Measurements from ENCODE around the gene SPACA6.

Gene SPACA6

DNA sequence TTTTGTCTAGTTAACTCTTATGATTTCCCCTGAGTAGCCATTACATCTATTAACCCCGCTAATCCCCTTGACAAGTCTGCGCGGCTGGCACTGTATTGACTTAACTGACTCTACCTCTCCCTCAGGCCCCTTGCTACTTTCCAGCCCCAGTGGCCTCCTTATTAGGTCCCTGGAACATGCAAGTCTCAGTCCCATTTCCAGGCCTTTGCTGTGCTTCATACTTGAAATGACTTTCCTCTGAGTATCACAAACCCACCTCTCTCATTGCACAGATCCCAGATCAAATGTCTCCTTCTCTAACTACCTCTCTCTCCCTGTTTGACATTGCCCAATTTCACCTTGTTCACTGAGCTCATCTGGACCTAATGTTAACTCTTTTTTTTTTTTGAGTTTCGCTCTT is 13.2 kb downstream of the SPACA6 start:
- H3K4me3 ChIP-seq: no peak overlapping the region
- H3K36me3 ChIP-seq: peaks cover 0 to 23% (median 16%) of the 10 kb centered on the region in 3 donors
- H3K9me3 ChIP-seq: no peaks in the 10 kb centered on the region
- no peaks in the 10 kb centered on the region for H3K27me3 ChIP-seq
- peaks cover 0 to 34% (median 26%) of the 10 kb centered on the region in 4 donors for H3K4me1 ChIP-seq
- DNase-seq: no peak
- TF ChIP-seq, protein P1, sequence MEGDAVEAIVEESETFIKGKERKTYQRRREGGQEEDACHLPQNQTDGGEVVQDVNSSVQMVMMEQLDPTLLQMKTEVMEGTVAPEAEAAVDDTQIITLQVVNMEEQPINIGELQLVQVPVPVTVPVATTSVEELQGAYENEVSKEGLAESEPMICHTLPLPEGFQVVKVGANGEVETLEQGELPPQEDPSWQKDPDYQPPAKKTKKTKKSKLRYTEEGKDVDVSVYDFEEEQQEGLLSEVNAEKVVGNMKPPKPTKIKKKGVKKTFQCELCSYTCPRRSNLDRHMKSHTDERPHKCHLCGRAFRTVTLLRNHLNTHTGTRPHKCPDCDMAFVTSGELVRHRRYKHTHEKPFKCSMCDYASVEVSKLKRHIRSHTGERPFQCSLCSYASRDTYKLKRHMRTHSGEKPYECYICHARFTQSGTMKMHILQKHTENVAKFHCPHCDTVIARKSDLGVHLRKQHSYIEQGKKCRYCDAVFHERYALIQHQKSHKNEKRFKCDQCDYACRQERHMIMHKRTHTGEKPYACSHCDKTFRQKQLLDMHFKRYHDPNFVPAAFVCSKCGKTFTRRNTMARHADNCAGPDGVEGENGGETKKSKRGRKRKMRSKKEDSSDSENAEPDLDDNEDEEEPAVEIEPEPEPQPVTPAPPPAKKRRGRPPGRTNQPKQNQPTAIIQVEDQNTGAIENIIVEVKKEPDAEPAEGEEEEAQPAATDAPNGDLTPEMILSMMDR (IDR thresholded peaks at IDR 0.05): no peak
- intact Hi-C loops (cut with DNase I; ENCODE audit: low total_unique reads): no loop called here
- no peak overlapping the region for H3K27ac ChIP-seq

GRCh38 chr19:51706885-51707284 is 13.8 kb downstream of the SPACA6 start:
- peaks cover 0 to 18% (median 16%) of the 10 kb centered on the region in 3 donors for H3K36me3 ChIP-seq
- H3K27ac ChIP-seq: no peak overlapping the region
- H3K27me3 ChIP-seq: no peaks in the 10 kb centered on the region
- no peak for DNase-seq
- intact Hi-C loops (cut with DNase I; ENCODE audit: low total_unique reads): no loop called here
- peaks cover 0 to 32% (median 26%) of the 10 kb centered on the region in 4 donors for H3K4me1 ChIP-seq
- H3K4me3 ChIP-seq: no peak overlapping the region
- TF ChIP-seq, protein P1 (IDR thresholded peaks at IDR 0.05): no peak
- H3K9me3 ChIP-seq: no peaks in the 10 kb centered on the region

DNA sequence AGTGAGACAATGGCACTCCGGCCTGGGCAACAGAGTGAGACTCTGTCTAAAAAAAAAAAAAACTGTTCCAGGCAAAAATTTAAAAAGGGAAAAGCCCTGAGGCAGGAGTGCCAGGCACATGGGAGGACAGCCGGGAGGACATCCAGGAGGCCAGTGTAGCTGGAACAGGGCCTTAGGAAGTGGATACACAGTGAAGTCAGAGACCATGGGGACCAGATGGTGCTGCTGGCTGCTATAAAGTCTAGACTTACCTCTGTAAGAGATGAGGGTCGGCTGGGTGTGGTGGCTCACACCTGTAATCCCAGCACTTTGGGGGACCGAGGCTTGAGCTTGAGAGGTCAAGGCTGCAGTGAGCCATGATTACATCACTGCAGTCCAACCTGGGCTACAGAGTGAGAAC is 15.7 kb downstream of the SPACA6 start:
- Histone ChIP-seq H3K27ac (no peak overlapping the region), H3K4me3 (no peak overlapping the region), H3K36me3 (peaks cover 0 to 18% (median 16%) of the 10 kb centered on the region in 3 donors), H3K27me3 (peaks cover 0 to 6% of the 10 kb centered on the region in 2 donors), H3K4me1 (peaks cover 0 to 14% (median 12%) of the 10 kb centered on the region in 4 donors), H3K9me3 (no peaks in the 10 kb centered on the region)
- intact Hi-C loops (cut with DNase I; ENCODE audit: low total_unique reads): no loop called here
- TF ChIP-seq, protein P1 (IDR thresholded peaks at IDR 0.05): no peak
- no peak for DNase-seq

GRCh38 chr19:51709575-51709974 is 16.4 kb downstream of the SPACA6 start:
- peaks cover 0 to 9% of the 10 kb centered on the region in 2 donors for H3K27me3 ChIP-seq
- no peak overlapping the region for H3K27ac ChIP-seq
- TF ChIP-seq, protein P1 (IDR thresholded peaks at IDR 0.05): no peak
- H3K36me3 ChIP-seq: peaks cover 0 to 18% (median 16%) of the 10 kb centered on the region in 3 donors
- H3K4me3 ChIP-seq: no peak overlapping the region
- intact Hi-C loops (cut with DNase I; ENCODE audit: low total_unique reads): no loop called here
- no peak for DNase-seq
- H3K9me3 ChIP-seq: no peaks in the 10 kb centered on the region
- H3K4me1 ChIP-seq: peaks cover 0 to 11% (median 9%) of the 10 kb centered on the region in 4 donors

DNA sequence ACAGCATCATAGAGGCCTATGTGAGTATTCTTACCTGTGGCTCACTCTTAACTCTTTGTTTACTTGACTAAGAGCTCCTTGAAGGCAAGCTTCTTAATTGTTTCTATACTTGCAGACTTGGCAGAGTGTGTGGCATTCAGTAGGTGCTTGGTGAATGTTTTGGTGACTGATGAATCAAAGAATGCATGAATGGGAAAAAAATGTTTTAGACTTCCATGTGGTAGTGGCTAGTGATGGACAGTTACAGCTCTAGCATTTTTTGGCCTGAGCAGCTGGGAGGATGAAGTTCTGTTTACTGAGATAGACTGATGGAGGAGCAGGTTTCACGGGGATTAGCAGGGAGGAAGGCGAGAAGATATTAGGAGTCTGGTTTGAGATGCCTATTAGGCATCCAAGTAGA is 17.0 kb downstream of the SPACA6 start:
- Histone ChIP-seq H3K4me1 (peaks cover 0 to 5% (median 3%) of the 10 kb centered on the region in 4 donors), H3K36me3 (peaks cover 0 to 17% (median 16%) of the 10 kb centered on the region in 3 donors), H3K27ac (no peak overlapping the region), H3K4me3 (no peak overlapping the region), H3K27me3 (peaks cover 0 to 9% of the 10 kb centered on the region in 2 donors), H3K9me3 (no peaks in the 10 kb centered on the region)
- intact Hi-C loops (cut with DNase I; ENCODE audit: low total_unique reads): no loop called here
- TF ChIP-seq, protein P1 (IDR thresholded peaks at IDR 0.05): no peak
- no peak for DNase-seq

DNA sequence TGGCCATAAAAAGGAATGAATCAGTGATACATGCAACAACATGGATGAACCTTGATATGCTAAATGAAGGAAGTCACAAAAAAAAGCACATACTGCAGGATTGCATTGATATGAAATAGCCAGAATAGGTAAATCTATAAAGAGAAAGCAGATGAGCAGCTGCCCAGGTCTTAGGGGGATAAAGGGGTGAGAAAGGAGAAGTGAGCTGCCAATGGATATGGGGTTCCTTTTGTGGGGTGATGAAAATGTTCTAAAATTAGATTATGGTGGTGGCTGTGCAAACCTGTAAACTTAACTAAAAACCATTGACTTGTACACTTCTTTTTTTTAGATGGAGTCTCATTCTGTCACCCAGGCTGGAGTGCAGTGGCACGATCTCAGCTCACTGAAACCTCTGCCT is 18.6 kb downstream of the SPACA6 start:
- Histone ChIP-seq H3K9me3 (no peaks in the 10 kb centered on the region), H3K27me3 (peaks cover 0 to 20% of the 10 kb centered on the region in 2 donors)

More for the DNA sequence above, 18.6 kb downstream of the SPACA6 start:
- no peak for DNase-seq
- H3K4me1 ChIP-seq: no peaks in the 10 kb centered on the region
- intact Hi-C loops (cut with DNase I; ENCODE audit: low total_unique reads): no loop called here
- TF ChIP-seq, protein P1 (IDR thresholded peaks at IDR 0.05): no peak
- H3K4me3 ChIP-seq: no peak overlapping the region
- no peak overlapping the region for H3K27ac ChIP-seq
- peaks cover 0 to 4% (median 2%) of the 10 kb centered on the region in 3 donors for H3K36me3 ChIP-seq
